ENCODE results near the gene C1QTNF8. TPM values are rescaled to one million over a fixed set of nuclear protein-coding genes. Genes with fewer than 3 reads are reported as not detected.

Gene C1QTNF8
- total RNA-seq, 1 experiment from 2014 or later, result 2.9 TPM

DNA sequence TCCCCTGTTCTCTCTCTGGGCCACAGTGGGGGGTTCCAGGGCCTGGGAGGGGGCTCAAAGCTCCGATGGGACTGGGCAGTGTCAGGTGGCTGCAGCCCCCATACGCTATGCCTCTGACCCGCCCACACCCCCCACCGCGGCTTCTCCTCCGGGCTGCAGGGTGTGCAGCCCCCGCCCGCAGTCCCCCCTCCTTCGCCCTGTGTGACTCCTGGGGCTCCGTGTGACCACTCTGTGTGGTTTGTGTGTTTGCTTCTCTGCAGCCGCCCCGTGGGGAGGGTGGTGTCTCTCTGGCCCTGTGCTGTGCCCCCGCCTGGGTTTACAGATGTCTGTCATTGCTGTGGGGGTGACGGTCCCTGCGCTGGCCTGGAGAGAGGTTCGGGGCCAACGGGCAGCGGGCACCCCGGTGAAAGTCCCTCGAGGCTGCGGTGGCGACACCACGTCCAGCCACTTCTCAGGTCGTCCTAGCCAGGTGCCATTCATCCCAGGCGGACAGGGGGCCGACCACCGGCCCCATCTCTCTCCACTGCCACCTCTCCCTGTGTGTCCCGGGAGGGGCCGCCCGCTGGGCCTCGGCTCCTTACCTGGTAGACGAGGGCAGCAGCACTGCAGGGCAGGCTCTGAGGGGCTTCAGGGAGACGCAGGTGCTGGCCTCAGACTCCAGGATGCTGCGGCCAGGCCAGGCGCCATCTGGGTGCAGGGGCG lies 18.0 kb downstream of the C1QTNF8 start:
- DNase-seq (ENCODE audit: low spot score), result no peak

- DNase-seq (ENCODE audit: low spot score), result no peak
These were observed 19.1 kb downstream of the C1QTNF8 start for GRCh38 chr16:1076801-1077576.

DNA sequence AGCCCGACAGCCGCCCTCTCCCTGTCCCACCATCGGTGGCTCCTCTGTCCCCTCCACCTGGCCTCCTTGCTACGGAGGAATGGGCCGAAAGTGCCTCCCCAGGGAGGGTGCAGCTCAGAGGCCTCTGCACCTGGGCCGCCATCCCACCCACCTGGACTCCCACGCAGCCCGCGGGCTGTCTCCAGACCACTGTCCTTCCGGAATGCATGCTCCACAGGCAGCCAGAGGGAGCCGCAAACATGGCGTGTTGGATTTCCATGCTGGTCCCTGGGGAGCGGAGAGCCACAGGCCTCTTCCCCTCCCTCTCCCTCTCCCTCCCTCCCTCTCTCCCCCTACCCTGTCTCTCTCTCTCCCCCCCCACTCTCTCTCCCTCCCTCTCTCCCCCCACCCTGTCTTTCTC lies 20.5 kb downstream of the C1QTNF8 start:
- no peak for DNase-seq (ENCODE audit: low spot score)

DNA sequence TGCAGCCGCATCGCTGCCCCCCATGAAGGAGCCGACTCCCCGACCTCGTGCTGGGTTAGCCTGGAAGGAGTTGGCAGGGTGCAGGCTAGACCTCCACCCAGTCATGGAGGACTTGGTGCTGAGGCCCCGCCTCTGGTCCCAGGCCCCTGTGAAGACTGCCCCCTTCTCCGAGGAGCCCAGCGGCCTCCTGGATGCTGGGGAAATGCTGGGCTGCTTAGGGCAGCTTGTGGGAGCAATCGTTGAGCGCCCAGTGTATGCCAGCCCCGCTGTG lies 21.7 kb downstream of the C1QTNF8 start:
- DNase-seq (ENCODE audit: low spot score), result no peak

- no peak for DNase-seq (ENCODE audit: low spot score)
These were observed 22.3 kb downstream of the C1QTNF8 start for GRCh38 chr16:1073566-1074378.

- DNase-seq (ENCODE audit: low spot score), result no peak
These were observed 22.8 kb downstream of the C1QTNF8 start for GRCh38 chr16:1073262-1073558.

DNA sequence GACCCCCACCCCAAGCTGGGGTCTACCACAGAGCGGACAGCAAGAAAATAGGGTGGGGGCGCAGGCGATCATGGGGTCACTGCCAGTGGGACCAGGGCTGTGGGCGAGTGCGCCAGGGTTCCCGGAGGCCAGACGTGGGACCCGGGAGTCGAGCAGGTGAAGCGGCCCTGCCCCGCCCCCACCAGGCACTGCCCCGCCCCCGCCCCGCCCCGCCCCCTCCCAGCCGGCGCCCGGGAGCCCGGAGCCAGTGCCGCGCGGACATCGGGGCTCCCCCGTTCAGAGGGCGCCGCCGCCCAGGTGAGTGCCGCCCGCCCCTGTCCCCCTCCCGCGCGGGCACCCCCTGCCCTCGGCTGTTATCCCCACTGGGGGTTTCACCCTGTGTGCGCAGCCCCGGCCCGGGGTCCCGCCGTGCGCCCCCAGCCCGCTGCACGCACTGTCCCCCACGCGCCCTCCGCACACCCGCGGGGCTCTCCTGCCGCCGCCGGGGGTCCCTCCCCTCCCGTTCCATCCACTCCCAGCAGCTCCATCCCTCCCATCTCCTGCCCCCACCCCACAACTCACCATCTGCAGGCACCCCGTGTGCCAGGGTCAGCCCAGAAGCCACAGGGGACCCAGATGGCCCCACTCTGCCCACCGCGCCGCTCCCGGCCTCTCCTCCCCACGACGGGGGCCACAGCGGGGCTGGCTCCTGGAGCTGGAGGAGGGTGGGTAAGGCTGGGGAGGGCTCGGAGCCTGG lies 23.4 kb downstream of the C1QTNF8 start, which contains the start of gene SSTR5:
TSS of gene SSTR5 (plus strand) at position 222 of the 736 bp plus-strand sequence. CDS start 6,122 bp downstream, outside the sequence.
- no peak for DNase-seq (ENCODE audit: low spot score)

GRCh38 chr16:1071561-1072225 lies 24.4 kb downstream of the C1QTNF8 start:
- no peak for DNase-seq (ENCODE audit: low spot score)

DNA sequence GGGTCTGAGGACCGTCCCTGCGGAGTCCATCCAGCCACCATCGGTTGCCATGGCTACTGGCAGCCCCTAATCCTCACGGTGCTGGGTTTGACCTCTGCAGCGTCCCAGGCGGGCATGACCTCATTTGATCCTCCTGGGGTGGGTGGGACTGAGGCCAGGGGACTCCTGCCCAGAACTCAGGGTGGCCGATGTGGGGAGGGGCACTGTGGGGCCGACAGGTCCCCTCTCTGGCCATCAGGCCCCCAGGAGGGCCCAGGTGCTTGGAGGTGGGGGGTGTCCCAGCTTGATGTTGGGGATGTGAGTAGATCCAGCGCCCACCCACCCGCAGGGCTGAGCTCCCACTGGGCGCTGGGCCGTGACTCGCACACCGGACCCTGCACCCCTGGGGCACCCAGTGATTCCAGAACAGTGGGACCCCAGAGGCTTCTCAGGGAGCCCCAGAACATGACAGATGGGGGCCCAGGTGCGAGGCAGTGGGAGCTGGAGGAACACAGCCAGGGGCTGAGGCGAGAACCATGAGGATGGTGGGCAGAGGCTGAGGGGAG lies 25.1 kb downstream of the C1QTNF8 start:
- no peak for DNase-seq (ENCODE audit: low spot score)

DNA sequence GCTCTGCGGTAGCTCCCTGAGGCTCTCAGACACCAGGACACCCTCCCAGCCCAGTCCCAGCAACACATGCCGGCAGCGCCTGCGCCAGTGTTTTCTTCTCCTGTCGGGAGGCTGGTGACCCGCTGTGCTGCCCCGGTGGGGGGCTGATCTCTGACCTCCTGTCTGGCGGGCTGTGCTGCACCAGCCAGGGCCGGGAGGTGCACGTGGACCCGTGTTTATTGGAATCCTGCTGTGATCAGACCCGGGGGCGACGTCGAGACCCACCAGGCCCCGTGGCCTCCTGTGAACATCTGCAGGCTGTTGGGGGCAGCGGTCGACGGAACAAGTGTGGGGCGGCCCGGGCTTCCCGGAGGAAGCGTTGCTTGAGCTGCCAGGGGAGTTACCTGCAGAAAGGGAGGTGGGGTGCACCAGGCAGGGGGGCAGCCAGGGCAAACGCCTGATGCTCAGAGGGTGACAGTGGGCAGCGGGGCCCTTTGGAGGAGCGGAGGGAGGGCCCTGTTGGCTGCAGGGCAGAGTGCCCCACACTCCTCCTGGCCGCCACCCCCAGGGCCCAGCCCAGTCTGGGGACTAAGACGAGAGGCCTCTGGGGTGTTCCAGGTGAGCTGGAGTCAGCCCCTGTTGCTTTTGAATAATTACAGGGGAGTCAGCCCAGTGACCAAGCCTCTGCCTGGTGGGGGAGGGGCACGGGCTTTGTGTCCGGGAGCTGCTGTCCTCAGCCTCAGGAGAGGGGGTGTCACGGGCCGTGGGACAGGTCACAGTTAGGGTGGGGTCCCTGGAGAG lies 25.8 kb downstream of the C1QTNF8 start:
- DNase-seq (ENCODE audit: low spot score), result no peak

- no peak for DNase-seq (ENCODE audit: low spot score)
These were observed 26.9 kb downstream of the C1QTNF8 start for GRCh38 chr16:1069154-1069553.

DNA sequence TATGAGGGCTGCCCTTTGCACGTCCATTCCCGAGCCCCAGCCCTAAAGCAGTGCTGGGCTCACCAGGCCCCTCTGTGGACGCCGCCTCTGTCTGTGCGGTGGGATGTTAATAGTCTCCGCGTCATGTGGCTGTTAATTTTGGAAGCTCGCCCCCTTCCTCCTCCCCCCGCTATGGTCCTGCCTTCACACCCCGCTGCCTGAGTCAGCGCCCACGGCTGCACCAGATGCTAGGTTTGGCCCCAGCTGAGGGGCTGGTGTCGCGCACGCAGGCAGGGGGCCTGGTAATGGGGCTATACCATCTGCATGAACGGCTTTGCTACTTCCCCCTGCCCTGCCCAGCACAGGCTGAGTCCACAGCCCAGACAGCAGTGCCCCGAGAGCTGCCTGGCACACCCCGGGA lies 27.6 kb downstream of the C1QTNF8 start:
- no peak for DNase-seq (ENCODE audit: low spot score)

- no peak for DNase-seq (ENCODE audit: low spot score)
These were observed 28.4 kb downstream of the C1QTNF8 start for GRCh38 chr16:1067629-1068028.

- no peak for DNase-seq (ENCODE audit: low spot score)
These were observed 29.4 kb downstream of the C1QTNF8 start for GRCh38 chr16:1066584-1067172.

DNA sequence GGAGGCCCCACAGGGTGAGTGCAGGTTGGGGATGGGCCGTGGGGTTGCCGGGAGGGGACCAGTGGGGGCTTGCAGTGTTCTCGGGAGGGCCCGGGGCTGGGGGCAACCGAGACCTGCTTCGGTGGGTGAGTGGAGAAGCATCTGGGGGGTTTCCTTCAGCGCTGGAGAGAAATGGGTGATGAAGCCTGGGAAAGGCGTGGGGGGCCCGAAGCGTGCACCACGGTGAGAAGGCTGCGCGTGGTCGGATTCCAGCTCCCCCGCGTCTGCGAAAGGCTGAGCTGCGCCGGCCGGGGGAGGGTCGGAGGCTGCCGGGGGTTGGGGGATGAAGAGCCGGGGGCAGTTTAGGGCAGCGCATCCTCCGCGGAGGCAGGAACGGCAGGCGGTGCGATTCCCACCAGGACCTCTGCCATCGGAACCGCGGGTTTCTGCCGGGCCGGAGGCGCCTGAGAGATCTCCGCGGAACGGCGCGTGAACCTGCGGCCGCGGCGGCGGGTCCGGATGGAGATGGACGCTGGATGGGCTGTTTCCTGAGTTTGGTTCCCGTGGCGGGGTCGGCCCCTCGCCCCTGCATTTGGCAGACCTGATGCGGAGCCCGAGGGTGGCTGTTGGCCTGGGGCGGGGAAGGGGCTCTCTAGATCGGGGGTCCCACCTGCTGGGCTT lies 30.4 kb downstream of the C1QTNF8 start:
- DNase-seq (ENCODE audit: low spot score), result no peak

GRCh38 chr16:1063728-1064127 lies 32.3 kb downstream of the C1QTNF8 start:
- DNase-seq (ENCODE audit: low spot score), result no peak

GRCh38 chr16:1062895-1063294 lies 33.1 kb downstream of the C1QTNF8 start:
- DNase-seq (ENCODE audit: low spot score), result peak; percentile 39

DNA sequence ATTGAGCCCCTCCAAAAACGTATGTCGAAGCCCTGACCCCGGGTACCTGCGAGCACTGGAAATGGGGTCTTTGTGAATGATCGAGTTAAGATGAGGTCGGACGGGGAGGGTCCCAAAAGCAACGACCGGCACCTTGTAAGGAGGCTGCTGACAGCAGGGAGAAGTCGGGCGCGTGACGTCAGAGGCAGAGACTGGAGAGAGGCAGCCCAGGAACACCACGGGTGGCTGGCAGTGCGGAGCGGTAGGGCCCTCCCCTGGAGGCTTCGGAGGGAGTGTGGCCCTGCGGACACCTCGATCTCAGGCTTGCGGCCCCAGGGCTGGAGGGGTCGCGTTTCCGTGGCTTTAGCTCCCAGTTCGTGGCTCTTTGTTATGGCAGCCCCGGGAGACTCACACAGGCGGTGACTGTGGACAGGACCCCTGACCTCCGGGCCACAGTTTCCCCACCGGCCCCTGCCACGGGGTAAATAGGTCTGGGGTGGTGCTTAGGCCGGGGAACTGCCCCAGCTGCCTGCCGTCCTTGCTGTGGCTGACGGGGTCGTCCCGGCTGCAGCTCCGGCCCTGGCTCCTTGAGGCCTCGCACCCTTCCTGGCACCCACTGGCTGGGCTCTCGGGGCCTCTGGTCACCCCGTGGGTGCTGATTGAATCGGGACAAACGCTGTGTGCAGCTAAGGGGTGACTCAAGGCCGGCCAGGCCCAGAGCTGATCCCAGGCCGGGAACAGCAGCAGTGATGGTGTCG lies 34.1 kb downstream of the C1QTNF8 start:
- DNase-seq (ENCODE audit: low spot score), result no peak

Measured in A172 (cell line).